ENCODE measurements around the gene ZNF394.
A peak's percentile ranks its signal among the peaks of the same experiment; 100 is the strongest.
"Not testable (repeated sequence)": the region's sequence is repeated elsewhere in the genome, so short reads cannot be mapped to it uniquely, and the experiment has no call there.

The ZNF394 gene

GRCh38 chr7:99504281-99504602 lies 4.2 kb upstream of the ZNF394 start:
- H3K4me3 Mint-ChIP-seq, result peak overlapping the region; percentile 98
- no peaks in the 10 kb centered on the region for H3K27me3 Mint-ChIP-seq

GRCh38 chr7:99501236-99501635 lies 1.2 kb upstream of the ZNF394 start:
- Mint-ChIP-seq H3K4me3 (peak overlapping the region; percentile 99), H3K27ac (peak overlapping the region; percentile 15), H3K4me1 (peaks cover 33% of the 10 kb centered on the region)
- H3K9me3 Mint-ChIP-seq, H3K27me3 Mint-ChIP-seq, H3K36me3 Mint-ChIP-seq: not testable (repeated sequence)

More at GRCh38 chr7:99504281-99504602, 4.2 kb upstream of the ZNF394 start:
- H3K36me3 Mint-ChIP-seq, result peaks cover 2% of the 10 kb centered on the region
- peak overlapping the region; percentile 98 for H3K27ac Mint-ChIP-seq
- peaks cover 22% of the 10 kb centered on the region for H3K4me1 Mint-ChIP-seq
- no peaks in the 10 kb centered on the region for H3K9me3 Mint-ChIP-seq

GRCh38 chr7:99500637-99501009 lies 542 bp upstream of the ZNF394 start:
- H3K9me3 Mint-ChIP-seq, result no peaks in the 10 kb centered on the region
- peak overlapping the region; percentile 99 for H3K4me3 Mint-ChIP-seq
- H3K27ac Mint-ChIP-seq, result peak overlapping the region; percentile 99
- H3K27me3 Mint-ChIP-seq, result no peaks in the 10 kb centered on the region
- H3K36me3 Mint-ChIP-seq, result peaks cover 12% of the 10 kb centered on the region
- H3K4me1 Mint-ChIP-seq, result peaks cover 29% of the 10 kb centered on the region

GRCh38 chr7:99499371-99499720 lies 735 bp downstream of the ZNF394 start:
- peak overlapping the region; percentile 99 for H3K27ac Mint-ChIP-seq
- no peaks in the 10 kb centered on the region for H3K9me3 Mint-ChIP-seq
- peaks cover 13% of the 10 kb centered on the region for H3K36me3 Mint-ChIP-seq
- no peaks in the 10 kb centered on the region for H3K27me3 Mint-ChIP-seq
- peaks cover 26% of the 10 kb centered on the region for H3K4me1 Mint-ChIP-seq
- H3K4me3 Mint-ChIP-seq, result peak overlapping the region; percentile 99

GRCh38 chr7:99498546-99498944 lies 1.5 kb downstream of the ZNF394 start:
- H3K27ac Mint-ChIP-seq, result peak overlapping the region; percentile 47
- no peaks in the 10 kb centered on the region for H3K27me3 Mint-ChIP-seq
- H3K36me3 Mint-ChIP-seq, result peaks cover 21% of the 10 kb centered on the region
- peaks cover 26% of the 10 kb centered on the region for H3K4me1 Mint-ChIP-seq
- no peaks in the 10 kb centered on the region for H3K9me3 Mint-ChIP-seq
- peak overlapping the region; percentile 99 for H3K4me3 Mint-ChIP-seq

- peak overlapping the region; percentile 82 for H3K27ac Mint-ChIP-seq
- H3K9me3 Mint-ChIP-seq, result no peaks in the 10 kb centered on the region
- peaks cover 27% of the 10 kb centered on the region for H3K36me3 Mint-ChIP-seq
- H3K27me3 Mint-ChIP-seq, result no peaks in the 10 kb centered on the region
- H3K4me3 Mint-ChIP-seq, result peak overlapping the region; percentile 99
- H3K4me1 Mint-ChIP-seq, result peaks cover 26% of the 10 kb centered on the region
Measured at GRCh38 chr7:99497766-99498545, 2.1 kb downstream of the ZNF394 start.

GRCh38 chr7:99493823-99494222 lies 6.3 kb downstream of the ZNF394 start:
- Mint-ChIP-seq H3K4me1 (peaks cover 21% of the 10 kb centered on the region), H3K9me3 (no peaks in the 10 kb centered on the region), H3K27ac (no peak overlapping the region), H3K4me3 (no peak overlapping the region), H3K36me3 (peaks cover 34% of the 10 kb centered on the region), H3K27me3 (no peaks in the 10 kb centered on the region)

GRCh38 chr7:99490878-99491277 lies 9.2 kb downstream of the ZNF394 start:
- H3K36me3 Mint-ChIP-seq, result peaks cover 24% of the 10 kb centered on the region
- H3K27me3 Mint-ChIP-seq, result no peaks in the 10 kb centered on the region
- no peaks in the 10 kb centered on the region for H3K4me1 Mint-ChIP-seq
- H3K27ac Mint-ChIP-seq, result no peak overlapping the region
- H3K9me3 Mint-ChIP-seq, result no peaks in the 10 kb centered on the region
- no peak overlapping the region for H3K4me3 Mint-ChIP-seq

- Mint-ChIP-seq H3K27me3 (no peaks in the 10 kb centered on the region), H3K9me3 (no peaks in the 10 kb centered on the region), H3K4me1 (no peaks in the 10 kb centered on the region), H3K4me3 (no peak overlapping the region), H3K27ac (no peak overlapping the region), H3K36me3 (peaks cover 22% of the 10 kb centered on the region)
Measured at GRCh38 chr7:99489235-99489634, 10.8 kb downstream of the ZNF394 start.

GRCh38 chr7:99485094-99485493 lies 15.0 kb downstream of the ZNF394 start:
- Mint-ChIP-seq H3K9me3 (no peaks in the 10 kb centered on the region), H3K27ac (no peak overlapping the region)

GRCh38 chr7:99478464-99479440 lies 21.3 kb downstream of the ZNF394 start:
- Mint-ChIP-seq H3K4me1 (peaks cover 33% of the 10 kb centered on the region), H3K4me3 (no peak overlapping the region), H3K36me3 (peaks cover 2% of the 10 kb centered on the region), H3K9me3 (no peaks in the 10 kb centered on the region), H3K27me3 (no peaks in the 10 kb centered on the region), H3K27ac (peak overlapping the region; percentile 90)

More at GRCh38 chr7:99485094-99485493, 15.0 kb downstream of the ZNF394 start:
- Mint-ChIP-seq H3K4me1 (no peaks in the 10 kb centered on the region), H3K36me3 (peaks cover 4% of the 10 kb centered on the region), H3K27me3 (no peaks in the 10 kb centered on the region), H3K4me3 (no peak overlapping the region)

GRCh38 chr7:99476107-99476506 lies 24.0 kb downstream of the ZNF394 start:
- Mint-ChIP-seq H3K4me1 (peaks cover 50% of the 10 kb centered on the region), H3K9me3 (no peaks in the 10 kb centered on the region), H3K4me3 (no peak overlapping the region)

GRCh38 chr7:99473315-99473596 lies 26.8 kb downstream of the ZNF394 start:
- H3K4me3 Mint-ChIP-seq, result peak overlapping the region; percentile 96
- H3K27me3 Mint-ChIP-seq, result no peaks in the 10 kb centered on the region
- H3K36me3 Mint-ChIP-seq, result peaks cover 2% of the 10 kb centered on the region
- no peaks in the 10 kb centered on the region for H3K9me3 Mint-ChIP-seq
- H3K4me1 Mint-ChIP-seq, result peaks cover 43% of the 10 kb centered on the region
- H3K27ac Mint-ChIP-seq, result peak overlapping the region; percentile 90

More at GRCh38 chr7:99476107-99476506, 24.0 kb downstream of the ZNF394 start:
- H3K36me3 Mint-ChIP-seq, result peaks cover 2% of the 10 kb centered on the region
- no peaks in the 10 kb centered on the region for H3K27me3 Mint-ChIP-seq
- H3K27ac Mint-ChIP-seq, result no peak overlapping the region

GRCh38 chr7:99472561-99473314 lies 27.3 kb downstream of the ZNF394 start, which contains the start of gene ZNF789:
TSS of gene ZNF789 (plus strand) at chr7:99472890. CDS start at chr7:99476457, 3,567 bp downstream.
- Mint-ChIP-seq H3K36me3 (peaks cover 2% of the 10 kb centered on the region), H3K4me3 (peak within 1 kb of the TSS; percentile 96), H3K27me3 (no peaks in the 10 kb centered on the region), H3K4me1 (peaks cover 39% of the 10 kb centered on the region), H3K9me3 (no peaks in the 10 kb centered on the region), H3K27ac (peak within 1 kb of the TSS; percentile 97)

GRCh38 chr7:99469381-99470065 lies 30.6 kb downstream of the ZNF394 start:
- Mint-ChIP-seq H3K36me3 (no peaks in the 10 kb centered on the region), H3K27ac (no peak overlapping the region), H3K27me3 (no peaks in the 10 kb centered on the region), H3K9me3 (no peaks in the 10 kb centered on the region), H3K4me3 (no peak overlapping the region), H3K4me1 (peaks cover 30% of the 10 kb centered on the region)

All from activated naive CD4-positive, alpha-beta T cell treated with anti-CD3 and anti-CD28 coated beads, Interleukin-2, amount 50 U/mL, for 24 hours (primary cell).